ENCODE measurements around the gene IP6K1.
"Not testable (repeated sequence)": the region's sequence is repeated elsewhere in the genome, so short reads cannot be mapped to it uniquely, and the experiment has no call there.

The IP6K1 gene

GRCh38 chr3:49794431-49794830 is 8.1 kb upstream of the IP6K1 start:
- no peak for DNase-seq (ENCODE audit: extremely low read depth in 1 of 2, low read depth in 1 of 2)

DNA sequence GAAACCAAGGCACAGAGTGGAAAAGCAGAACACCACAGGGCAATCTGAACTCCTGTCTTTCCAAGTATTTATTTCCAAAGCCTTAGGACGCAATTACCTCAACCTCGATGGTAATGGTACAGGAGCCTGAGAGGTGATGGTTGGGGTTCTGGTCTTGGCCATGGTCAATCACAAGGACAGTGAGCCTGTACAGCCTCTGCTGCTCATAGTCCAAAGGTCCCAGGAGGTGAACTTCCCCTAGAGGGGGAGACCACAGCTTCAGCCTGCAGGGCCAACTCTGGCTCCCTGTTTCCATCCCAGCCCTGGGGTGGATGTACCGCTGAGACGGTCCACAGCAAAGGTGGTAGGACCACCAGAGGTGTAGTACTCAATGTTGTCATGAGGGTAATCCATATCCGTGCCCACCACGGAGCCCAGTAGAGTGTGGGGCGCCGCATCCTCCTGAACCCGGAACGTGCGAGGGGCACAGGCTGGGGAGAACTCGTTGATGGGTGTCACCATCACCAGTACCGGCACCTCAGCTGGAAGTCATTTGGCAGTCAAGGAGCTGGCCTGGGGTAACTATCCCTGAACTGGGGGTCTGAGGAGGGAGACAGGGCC is 7.2 kb upstream of the IP6K1 start:
- DNase-seq (ENCODE audit: extremely low read depth in 1 of 2, low read depth in 1 of 2): no peak

DNA sequence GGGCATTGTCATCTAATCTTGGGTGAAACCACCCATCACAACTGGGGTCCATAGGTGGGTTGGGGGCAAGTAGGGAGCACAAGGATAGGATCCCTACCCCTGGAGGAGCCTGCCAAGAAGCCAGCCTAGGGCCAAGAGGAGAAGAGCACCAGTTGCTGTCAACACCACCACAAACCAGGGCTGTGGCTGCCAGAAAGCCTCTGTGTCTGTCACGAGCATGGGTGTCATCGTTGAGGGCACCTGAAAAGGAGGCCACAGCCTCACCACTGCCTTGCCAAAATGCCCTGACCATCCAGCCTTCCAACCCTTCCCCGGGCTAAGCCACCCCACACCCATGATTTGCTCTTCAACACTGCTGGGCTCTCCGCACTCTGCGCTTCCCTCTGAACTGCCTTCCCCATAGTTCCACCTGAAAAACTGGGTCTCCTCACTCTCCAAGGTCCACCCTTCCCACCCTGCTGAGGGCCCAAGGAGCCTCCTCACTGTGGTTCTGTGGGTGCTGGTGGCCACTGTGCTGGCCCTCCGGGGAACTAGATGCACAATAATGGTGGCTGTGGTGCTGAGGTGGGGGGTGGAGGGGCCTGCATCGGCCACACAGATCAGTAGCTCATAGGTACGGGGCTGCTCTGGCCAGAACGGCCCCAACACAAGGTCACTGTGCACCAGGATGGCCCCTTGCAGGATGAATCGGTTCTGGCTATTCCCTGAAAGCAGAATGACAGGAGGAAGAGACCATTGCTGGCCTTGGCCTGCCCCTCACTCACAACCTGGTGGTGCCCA is 6.2 kb upstream of the IP6K1 start:
- no peak for DNase-seq (ENCODE audit: extremely low read depth in 1 of 2, low read depth in 1 of 2)

- DNase-seq (ENCODE audit: extremely low read depth in 1 of 2, low read depth in 1 of 2): no peak
Measured at GRCh38 chr3:49791571-49791970, 5.2 kb upstream of the IP6K1 start.

GRCh38 chr3:49790626-49791411 is 4.5 kb upstream of the IP6K1 start:
- DNase-seq (ENCODE audit: extremely low read depth in 1 of 2, low read depth in 1 of 2): no peak

DNA sequence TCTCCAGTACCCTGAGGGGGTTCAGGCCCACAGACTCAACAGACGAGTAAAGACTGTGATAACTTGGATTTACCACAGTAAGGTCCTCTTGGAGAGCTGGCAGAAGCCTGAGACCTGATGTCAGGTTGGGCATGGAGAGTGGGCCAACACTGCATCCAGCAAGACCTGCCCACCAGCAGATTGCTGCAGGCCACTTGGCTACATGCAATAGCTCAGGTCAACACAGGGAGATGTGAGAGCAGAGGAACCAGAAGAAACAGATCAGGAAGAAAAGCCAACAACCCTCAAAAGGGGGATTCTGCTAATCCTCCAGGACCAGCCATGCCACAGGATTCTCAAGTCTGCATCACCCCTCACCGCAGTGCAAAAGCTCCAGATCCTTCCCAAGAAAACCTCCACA is 1.7 kb upstream of the IP6K1 start:
- DNase-seq (ENCODE audit: extremely low read depth in 1 of 2, low read depth in 1 of 2): no peak

DNA sequence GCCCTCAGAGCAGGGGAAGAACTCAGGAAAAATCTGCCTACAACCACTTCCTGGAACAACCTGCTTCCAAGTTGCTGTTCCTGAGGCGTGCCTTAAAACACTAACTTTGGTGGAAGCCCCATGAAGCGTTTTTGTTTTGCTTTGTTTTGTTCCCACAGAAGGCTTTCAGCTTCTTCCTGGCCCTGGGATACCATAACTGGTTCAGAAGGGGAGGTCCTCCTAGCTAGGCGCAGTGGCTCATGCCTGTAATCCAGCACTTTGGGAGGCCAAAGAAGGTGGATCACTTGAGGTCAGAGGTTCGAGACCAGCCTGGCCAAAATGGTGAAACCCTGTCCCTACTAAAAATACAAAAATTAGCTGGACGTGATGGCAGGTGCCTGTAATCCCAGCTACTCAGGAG is 1.2 kb upstream of the IP6K1 start:
- DNase-seq (ENCODE audit: extremely low read depth in 1 of 2, low read depth in 1 of 2): no peak

DNA sequence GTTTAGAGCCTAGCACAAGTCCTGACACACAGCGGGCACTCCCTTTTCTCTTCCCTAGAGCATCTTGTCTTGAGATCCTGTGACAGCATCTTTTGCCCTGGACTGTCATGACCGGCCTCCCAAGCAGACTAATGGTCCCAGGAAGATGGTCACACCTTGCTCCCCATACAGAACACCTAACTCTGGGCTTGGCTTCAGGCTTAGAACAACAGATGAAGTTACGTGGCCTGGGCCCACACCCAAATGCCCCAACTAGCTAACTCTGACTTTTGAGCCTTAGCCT is 781 bp upstream of the IP6K1 start:
- DNase-seq (ENCODE audit: extremely low read depth in 1 of 2, low read depth in 1 of 2): no peak

DNA sequence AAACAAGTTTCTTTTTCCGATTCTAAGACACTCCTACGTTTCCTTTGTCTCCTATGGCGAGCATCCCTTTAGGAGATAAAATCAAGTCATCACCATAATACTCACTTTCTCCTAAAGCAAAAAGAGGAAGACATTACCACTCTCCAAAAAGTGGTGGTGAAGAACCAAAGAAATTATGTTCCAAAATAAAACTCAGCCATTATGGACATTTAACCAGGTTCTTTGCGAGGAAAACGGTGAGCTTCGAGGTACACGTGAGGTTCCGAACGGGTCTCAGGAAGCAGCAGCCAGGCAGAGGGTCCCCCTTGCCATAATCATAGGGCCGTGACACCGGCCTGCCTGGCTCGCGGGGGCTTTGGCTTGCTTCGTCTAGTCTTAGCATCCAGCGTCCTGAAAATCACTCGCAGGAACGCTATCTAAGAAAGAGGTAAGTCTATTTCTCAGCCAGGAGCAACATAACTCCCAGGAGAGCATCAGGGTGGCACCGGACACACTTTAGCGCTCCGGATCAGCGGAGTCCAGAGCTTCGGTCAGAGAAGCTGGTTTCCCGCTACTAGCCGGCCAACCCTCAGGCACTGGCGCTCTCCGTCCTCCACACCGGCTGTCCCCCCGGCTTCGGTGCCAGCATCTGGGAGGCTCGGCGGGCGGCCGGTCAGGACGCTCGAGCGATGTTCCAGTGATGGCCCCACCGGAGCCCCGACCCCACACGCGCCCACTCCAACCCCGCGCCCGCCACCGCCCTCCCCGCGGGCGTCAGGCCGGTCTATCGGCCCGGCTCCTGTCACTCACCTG is 581 bp downstream of the IP6K1 start:
- no peak for DNase-seq (ENCODE audit: extremely low read depth in 1 of 2, low read depth in 1 of 2)

GRCh38 chr3:49782277-49782676 is 4.1 kb downstream of the IP6K1 start:
- not testable (repeated sequence) for DNase-seq (ENCODE audit: extremely low read depth in 1 of 2, low read depth in 1 of 2)

DNA sequence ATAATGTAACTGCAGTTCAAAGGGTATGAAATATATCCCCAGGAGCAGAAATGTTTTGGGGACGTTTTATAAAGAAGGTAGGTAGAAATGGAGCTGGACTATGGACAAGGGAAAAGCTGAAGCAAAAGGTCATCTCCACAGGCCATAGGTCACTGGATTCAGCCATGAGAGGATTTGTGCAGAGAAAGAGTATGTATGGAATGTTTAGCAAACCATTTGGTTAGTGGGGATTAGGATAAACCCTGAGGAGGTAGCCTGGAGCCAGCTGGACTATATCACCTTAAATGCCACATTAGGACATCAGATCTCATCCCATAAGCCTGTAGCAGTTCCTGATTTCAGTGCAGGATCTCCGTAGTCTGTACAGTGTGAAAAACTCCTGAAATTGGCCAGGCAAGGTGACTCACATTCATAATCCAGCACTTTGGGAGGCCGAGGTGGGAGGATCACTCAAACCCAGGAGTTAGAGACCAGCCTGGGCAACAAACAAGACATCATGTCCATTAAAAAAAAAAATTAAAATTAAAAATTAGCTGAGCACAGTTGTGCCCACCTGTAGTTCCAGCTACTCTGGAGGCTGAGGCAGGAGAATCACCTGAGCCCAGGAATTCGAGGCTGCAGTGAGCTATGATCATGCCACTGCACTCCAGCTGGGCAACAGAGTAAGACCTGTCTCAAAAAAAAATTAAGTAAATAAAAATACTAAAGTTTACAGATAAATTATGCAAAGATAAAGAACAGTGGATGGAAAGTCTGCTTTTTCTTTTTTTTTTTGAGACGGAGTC is 4.7 kb downstream of the IP6K1 start:
- DNase-seq (ENCODE audit: extremely low read depth in 1 of 2, low read depth in 1 of 2): no peak

DNA sequence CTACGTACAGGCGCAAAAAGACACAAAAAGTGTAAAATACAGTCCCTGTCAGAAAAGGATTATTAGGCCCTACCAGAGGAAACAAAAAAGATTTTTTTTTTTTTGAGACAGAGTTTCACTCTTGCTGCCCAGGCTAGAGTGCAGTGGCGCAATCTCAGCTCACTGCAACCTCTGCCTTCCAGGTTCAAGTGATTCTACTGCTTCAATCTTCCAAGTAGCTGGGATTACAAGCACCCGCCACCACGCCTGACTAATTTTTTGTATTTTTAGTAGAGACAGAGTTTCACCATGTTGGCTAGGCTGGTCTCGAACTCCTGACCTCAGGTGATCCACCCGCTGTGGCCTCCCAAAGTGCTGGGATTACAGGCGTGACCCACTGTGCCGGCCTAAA is 5.4 kb downstream of the IP6K1 start:
- DNase-seq (ENCODE audit: extremely low read depth in 1 of 2, low read depth in 1 of 2): not testable (repeated sequence)

DNA sequence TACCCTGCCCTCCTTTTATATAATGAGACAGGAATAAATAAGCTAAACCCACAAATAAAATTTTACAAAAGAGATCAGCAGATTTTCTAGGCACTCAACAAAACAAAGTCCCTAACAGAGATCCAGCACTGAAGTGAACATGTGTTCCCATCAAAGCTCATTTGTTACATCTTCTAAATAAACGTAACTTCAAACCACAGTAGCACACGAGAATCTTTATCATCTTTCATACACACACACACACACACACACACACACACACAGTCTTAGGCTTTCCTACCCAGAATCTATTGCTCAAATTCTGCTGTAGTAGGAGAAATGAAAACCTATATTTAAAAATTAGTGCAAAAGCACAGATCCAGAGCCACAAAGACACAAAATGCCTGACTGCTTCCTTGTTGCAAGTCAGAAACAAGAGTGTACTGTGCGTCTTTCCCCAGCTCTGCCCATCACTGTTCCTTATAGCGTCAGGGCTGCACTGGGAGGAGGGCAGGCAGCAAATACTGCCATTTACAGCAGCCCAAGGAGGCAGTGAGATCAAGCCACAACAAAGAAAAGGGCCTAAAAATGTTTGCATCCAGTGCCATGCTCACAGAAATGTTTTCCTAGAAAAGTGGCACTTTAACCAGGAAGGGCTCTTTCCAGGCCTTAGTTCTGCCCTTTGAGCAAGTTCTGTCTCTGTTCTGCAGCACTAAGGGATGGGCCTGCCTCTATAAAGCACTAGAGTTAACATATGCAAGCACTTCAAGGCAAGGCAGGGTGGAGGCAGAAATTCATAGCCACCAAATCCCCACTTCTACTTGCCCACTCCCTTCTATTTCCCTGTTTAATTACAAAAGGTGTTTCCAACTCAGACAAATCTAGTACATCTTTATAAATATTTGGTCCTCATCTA is 6.0 kb downstream of the IP6K1 start:
- no peak for DNase-seq (ENCODE audit: extremely low read depth in 1 of 2, low read depth in 1 of 2)

GRCh38 chr3:49779358-49780079 is 6.8 kb downstream of the IP6K1 start:
- DNase-seq (ENCODE audit: extremely low read depth in 1 of 2, low read depth in 1 of 2): no peak

- DNase-seq (ENCODE audit: extremely low read depth in 1 of 2, low read depth in 1 of 2): not testable (repeated sequence)
Measured at GRCh38 chr3:49776101-49776500, 10.2 kb downstream of the IP6K1 start.

DNA sequence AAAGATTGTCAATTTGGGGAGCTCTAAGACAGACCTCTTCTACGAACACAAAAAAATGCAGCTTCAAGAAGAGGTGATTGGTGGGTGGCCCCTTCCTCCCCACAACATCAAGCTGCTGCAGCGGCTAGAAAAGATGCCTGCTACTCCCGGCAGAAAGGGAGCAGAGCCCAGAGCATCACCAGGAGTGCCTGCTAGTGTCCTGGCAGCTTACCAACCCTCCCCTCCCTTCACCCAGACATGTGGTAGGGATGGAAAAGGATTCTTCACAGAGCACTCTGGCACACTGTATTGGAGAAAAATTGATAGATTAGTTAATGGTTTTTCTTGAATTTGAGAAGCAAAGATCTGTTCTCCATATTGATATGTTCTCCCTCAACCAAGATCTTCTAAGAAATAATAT is 10.8 kb downstream of the IP6K1 start:
- DNase-seq (ENCODE audit: extremely low read depth in 1 of 2, low read depth in 1 of 2): no peak

- DNase-seq (ENCODE audit: extremely low read depth in 1 of 2, low read depth in 1 of 2): no peak
Measured at GRCh38 chr3:49772703-49773102, 13.6 kb downstream of the IP6K1 start.

DNA sequence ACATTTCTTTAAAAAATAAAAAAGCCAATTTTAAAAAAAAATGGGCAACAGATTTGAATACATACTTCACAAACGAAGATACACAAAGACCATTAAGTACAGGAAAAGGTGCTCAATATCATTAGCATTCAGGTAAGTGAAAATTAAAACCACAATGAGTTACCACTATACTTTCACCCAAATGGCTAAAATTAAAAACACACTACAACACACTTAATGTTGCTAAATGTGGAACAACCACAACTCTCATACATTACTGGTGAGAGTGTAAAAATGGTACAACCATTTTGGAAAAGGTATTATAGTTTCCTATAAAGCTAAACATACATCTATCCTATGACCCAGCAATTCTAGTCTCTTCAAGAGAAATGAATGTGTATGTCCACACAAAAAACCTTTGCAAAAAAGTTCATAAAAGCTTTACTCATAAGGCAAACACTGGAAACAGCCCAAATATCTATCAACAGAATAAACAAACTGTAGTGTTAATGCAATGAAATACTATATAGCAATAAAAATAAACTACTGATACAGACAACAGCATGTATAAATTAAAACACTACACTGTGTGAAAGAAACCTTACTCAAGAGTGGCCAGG is 14.9 kb downstream of the IP6K1 start:
- no peak for DNase-seq (ENCODE audit: extremely low read depth in 1 of 2, low read depth in 1 of 2)

DNA sequence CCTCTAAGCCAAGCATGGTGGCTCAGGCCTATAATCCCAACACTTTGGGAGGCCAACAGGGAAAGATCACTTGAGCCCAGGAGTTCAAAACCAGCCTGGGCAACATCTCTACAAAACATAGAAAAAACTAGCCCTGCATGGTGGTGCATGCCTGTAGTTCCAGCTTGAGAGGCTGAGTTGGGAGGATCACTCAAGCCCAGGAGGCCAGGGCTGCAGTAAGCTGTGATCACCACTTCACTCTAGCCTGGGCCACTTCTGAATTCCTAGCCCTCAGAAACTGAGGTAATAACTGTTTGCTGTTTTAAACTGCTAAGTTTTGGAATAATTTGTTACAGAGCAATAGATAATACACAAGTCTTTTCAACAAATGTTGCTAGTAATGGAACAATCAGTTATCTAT is 16.4 kb downstream of the IP6K1 start:
- no peak for DNase-seq (ENCODE audit: extremely low read depth in 1 of 2, low read depth in 1 of 2)

Measured in activated CD8-positive, alpha-beta memory T cell treated with anti-CD3 and anti-CD28 coated beads for 1 hour (primary cell).